ENCODE results near the gene LRRC63. TPM values are rescaled to one million over a fixed set of nuclear protein-coding genes. Genes with fewer than 3 reads are reported as not detected.
"Not testable (repeated sequence)": the region's sequence is repeated elsewhere in the genome, so short reads cannot be mapped to it uniquely, and the experiment has no call there.

LRRC63 gene
- total RNA-seq, result 1 to 10 TPM; 1.0 to 2.5 TPM

GRCh38 chr13:46211483-46212351 is at the start of gene LRRC63:
TSS of gene LRRC63 (plus strand) at chr13:46211928. CDS start at chr13:46213035, 1,107 bp downstream.
- peak within 1 kb of the TSS; percentile 81 for H3K27ac Mint-ChIP-seq
- DNase-seq (peak; percentile 89 to 94), ATAC-seq (replicated peaks in 1 of 2) (peak; percentile 98 to 99)
- H3K4me1 Mint-ChIP-seq (ENCODE audit: low read depth), result peaks cover 24% of the 10 kb centered on the region
- no peaks in the 10 kb centered on the region for H3K27me3 Mint-ChIP-seq (ENCODE audit: low read depth)
- peaks cover 0 to 2% of the 10 kb centered on the region in 2 donors for H3K36me3 Mint-ChIP-seq (ENCODE audit: insufficient read depth in 2 of 2)
- H3K4me3 Mint-ChIP-seq, result peak within 1 kb of the TSS; percentile 86 to 98
- no peaks in the 10 kb centered on the region for H3K9me3 Mint-ChIP-seq

- H3K27ac Mint-ChIP-seq; H3K27me3 Mint-ChIP-seq (ENCODE audit: low read depth); ATAC-seq (replicated peaks in 1 of 2); DNase-seq; H3K9me3 Mint-ChIP-seq: not testable (repeated sequence)
- peaks cover 86% of the 10 kb centered on the region for H3K4me1 Mint-ChIP-seq (ENCODE audit: low read depth)
- H3K36me3 Mint-ChIP-seq (ENCODE audit: insufficient read depth in 2 of 2), result peaks cover 28 to 44% of the 10 kb centered on the region in 2 donors
- peak overlapping the region; percentile 71 to 97 for H3K4me3 Mint-ChIP-seq
These were observed 49.0 kb upstream of the LRRC63 start for GRCh38 chr13:46162741-46163140.

GRCh38 chr13:46164661-46165060 is 47.1 kb upstream of the LRRC63 start:
- DNase-seq, result no peak
- Mint-ChIP-seq H3K4me1 (ENCODE audit: low read depth) (peaks cover 93% of the 10 kb centered on the region), H3K4me3 (peak overlapping the region; percentile 61 to 90), H3K36me3 (ENCODE audit: insufficient read depth in 2 of 2) (peaks cover 20 to 32% of the 10 kb centered on the region in 2 donors), H3K9me3 (peaks cover 0 to 2% of the 10 kb centered on the region in 2 donors), H3K27ac (peak overlapping the region; percentile 94), H3K27me3 (ENCODE audit: low read depth) (no peaks in the 10 kb centered on the region)
- no peak for ATAC-seq (replicated peaks in 1 of 2)

- Mint-ChIP-seq H3K4me3 (peak overlapping the region; percentile 91 to 92), H3K36me3 (ENCODE audit: insufficient read depth in 2 of 2) (peaks cover 18 to 30% of the 10 kb centered on the region in 2 donors), H3K27ac (peak overlapping the region; percentile 99), H3K9me3 (peaks cover 0 to 4% of the 10 kb centered on the region in 2 donors), H3K27me3 (ENCODE audit: low read depth) (no peaks in the 10 kb centered on the region), H3K4me1 (ENCODE audit: low read depth) (peaks cover 93% of the 10 kb centered on the region)
- ATAC-seq (replicated peaks in 1 of 2) (peak; percentile 80 to 88), DNase-seq (peak; percentile 59 to 73)
These were observed 46.1 kb upstream of the LRRC63 start for GRCh38 chr13:46165485-46166223.

GRCh38 chr13:46166224-46166584 is 45.5 kb upstream of the LRRC63 start:
- no peak for DNase-seq
- Mint-ChIP-seq H3K4me1 (ENCODE audit: low read depth) (peaks cover 93% of the 10 kb centered on the region), H3K27ac (peak overlapping the region; percentile 99)

GRCh38 chr13:46166947-46167610 is 44.6 kb upstream of the LRRC63 start:
- peak overlapping the region; percentile 91 to 94 for H3K4me3 Mint-ChIP-seq
- H3K4me1 Mint-ChIP-seq (ENCODE audit: low read depth), result peaks cover 93% of the 10 kb centered on the region
- H3K27ac Mint-ChIP-seq, result peak overlapping the region; percentile 99
- no peak for ATAC-seq (replicated peaks in 1 of 2)
- H3K36me3 Mint-ChIP-seq (ENCODE audit: insufficient read depth in 2 of 2), result peaks cover 15 to 30% of the 10 kb centered on the region in 2 donors
- DNase-seq, result no peak
- no peaks in the 10 kb centered on the region for H3K27me3 Mint-ChIP-seq (ENCODE audit: low read depth)
- peaks cover 0 to 4% of the 10 kb centered on the region in 2 donors for H3K9me3 Mint-ChIP-seq

More at GRCh38 chr13:46166224-46166584, 45.5 kb upstream of the LRRC63 start:
- no peaks in the 10 kb centered on the region for H3K27me3 Mint-ChIP-seq (ENCODE audit: low read depth)
- ATAC-seq (replicated peaks in 1 of 2), result peak; percentile 18 to 29
- peak overlapping the region; percentile 91 to 92 for H3K4me3 Mint-ChIP-seq
- peaks cover 0 to 4% of the 10 kb centered on the region in 2 donors for H3K9me3 Mint-ChIP-seq
- H3K36me3 Mint-ChIP-seq (ENCODE audit: insufficient read depth in 2 of 2), result peaks cover 19 to 30% of the 10 kb centered on the region in 2 donors

GRCh38 chr13:46168341-46168740 is 43.4 kb upstream of the LRRC63 start:
- peaks cover 100% of the 10 kb centered on the region for H3K4me1 Mint-ChIP-seq (ENCODE audit: low read depth)
- peak overlapping the region; percentile 99 for H3K27ac Mint-ChIP-seq
- peaks cover 0 to 4% of the 10 kb centered on the region in 2 donors for H3K9me3 Mint-ChIP-seq
- peak; percentile 33 to 53 for ATAC-seq (replicated peaks in 1 of 2)
- H3K4me3 Mint-ChIP-seq, result peak overlapping the region; percentile 91 to 94
- no peaks in the 10 kb centered on the region for H3K27me3 Mint-ChIP-seq (ENCODE audit: low read depth)
- peak; percentile 45 to 51 for DNase-seq
- peaks cover 23 to 41% of the 10 kb centered on the region in 2 donors for H3K36me3 Mint-ChIP-seq (ENCODE audit: insufficient read depth in 2 of 2)

GRCh38 chr13:46168783-46169182 is 42.9 kb upstream of the LRRC63 start:
- DNase-seq, result no peak
- Mint-ChIP-seq H3K9me3 (peaks cover 0 to 4% of the 10 kb centered on the region in 2 donors), H3K27ac (peak overlapping the region; percentile 98), H3K4me1 (ENCODE audit: low read depth) (peaks cover 100% of the 10 kb centered on the region), H3K27me3 (ENCODE audit: low read depth) (no peaks in the 10 kb centered on the region), H3K4me3 (peak overlapping the region; percentile 91 to 94), H3K36me3 (ENCODE audit: insufficient read depth in 2 of 2) (peaks cover 25 to 44% of the 10 kb centered on the region in 2 donors)
- peak; percentile 38 to 52 for ATAC-seq (replicated peaks in 1 of 2)

GRCh38 chr13:46169758-46170157 is 42.0 kb upstream of the LRRC63 start:
- Mint-ChIP-seq H3K4me1 (ENCODE audit: low read depth) (peaks cover 100% of the 10 kb centered on the region), H3K36me3 (ENCODE audit: insufficient read depth in 2 of 2) (peaks cover 23 to 41% of the 10 kb centered on the region in 2 donors), H3K27me3 (ENCODE audit: low read depth) (no peaks in the 10 kb centered on the region), H3K27ac (peak overlapping the region; percentile 98), H3K4me3 (peak overlapping the region; percentile 91 to 94), H3K9me3 (peaks cover 0 to 4% of the 10 kb centered on the region in 2 donors)
- ATAC-seq (replicated peaks in 1 of 2) (no peak), DNase-seq (no peak)

- Mint-ChIP-seq H3K4me1 (ENCODE audit: low read depth) (peaks cover 100% of the 10 kb centered on the region), H3K9me3 (peaks cover 0 to 4% of the 10 kb centered on the region in 2 donors), H3K4me3 (peak overlapping the region; percentile 91 to 94), H3K36me3 (ENCODE audit: insufficient read depth in 2 of 2) (peaks cover 22 to 40% of the 10 kb centered on the region in 2 donors), H3K27me3 (ENCODE audit: low read depth) (no peaks in the 10 kb centered on the region), H3K27ac (peak overlapping the region; percentile 98)
- DNase-seq (no peak), ATAC-seq (replicated peaks in 1 of 2) (no peak)
These were observed 41.5 kb upstream of the LRRC63 start for GRCh38 chr13:46170268-46170667.

GRCh38 chr13:46170687-46171086 is 41.0 kb upstream of the LRRC63 start:
- DNase-seq (no peak), ATAC-seq (replicated peaks in 1 of 2) (no peak)
- Mint-ChIP-seq H3K27ac (peak overlapping the region; percentile 98), H3K36me3 (ENCODE audit: insufficient read depth in 2 of 2) (peaks cover 20 to 40% of the 10 kb centered on the region in 2 donors), H3K9me3 (peaks cover 0 to 4% of the 10 kb centered on the region in 2 donors), H3K27me3 (ENCODE audit: low read depth) (no peaks in the 10 kb centered on the region), H3K4me3 (peak overlapping the region; percentile 91 to 94), H3K4me1 (ENCODE audit: low read depth) (peaks cover 100% of the 10 kb centered on the region)

GRCh38 chr13:46171217-46171616 is 40.5 kb upstream of the LRRC63 start:
- no peak for DNase-seq
- Mint-ChIP-seq H3K4me3 (peak overlapping the region; percentile 91 to 94), H3K36me3 (ENCODE audit: insufficient read depth in 2 of 2) (peaks cover 20 to 40% of the 10 kb centered on the region in 2 donors), H3K4me1 (ENCODE audit: low read depth) (peaks cover 100% of the 10 kb centered on the region), H3K27ac (peak overlapping the region; percentile 98), H3K27me3 (ENCODE audit: low read depth) (no peaks in the 10 kb centered on the region), H3K9me3 (peaks cover 0 to 4% of the 10 kb centered on the region in 2 donors)
- ATAC-seq (replicated peaks in 1 of 2), result no peak

Measured in activated T-cell treated with anti-CD3 and anti-CD28 coated beads, Interleukin-2, amount 50 U/mL, for 72 hours (primary cell).